Limb (tissue), 2 donors: ENCODE measurements around the gene CAMK1D.

Experiments
- DNase-seq, 2 donors: peaks; one replicate each; pipeline ENCODE4 v3.0.0-alpha.2; 2016; ENCODE audit errors: extremely low spot score in 2 of 2

Gene CAMK1D

GRCh38 chr10:12547301-12547771, 198.0 kb downstream of the CAMK1D start:
- DNase-seq = no peak

GRCh38 chr10:12549297-12549696, 199.9 kb downstream of the CAMK1D start:
- DNase-seq = no peak

DNA sequence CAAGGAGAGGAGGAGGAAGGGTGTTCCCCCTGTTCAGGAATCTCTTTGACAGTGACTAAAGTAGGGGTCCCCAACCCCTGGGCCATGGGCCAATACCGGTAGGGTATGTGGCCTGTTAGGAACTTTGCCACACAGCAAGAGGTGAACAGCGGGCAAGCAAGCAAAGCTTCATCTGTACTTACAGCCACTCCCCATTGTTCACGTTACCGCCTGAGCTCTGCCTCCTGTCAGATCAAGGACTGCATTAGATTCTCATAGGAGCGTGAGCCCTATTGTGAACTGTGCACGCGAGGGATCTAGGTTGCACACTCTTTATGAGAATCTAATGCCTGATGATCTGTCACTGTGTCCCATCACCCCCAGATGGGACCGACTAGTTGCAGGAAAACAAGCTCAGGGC, 201.6 kb downstream of the CAMK1D start:
- no peak for DNase-seq

DNA sequence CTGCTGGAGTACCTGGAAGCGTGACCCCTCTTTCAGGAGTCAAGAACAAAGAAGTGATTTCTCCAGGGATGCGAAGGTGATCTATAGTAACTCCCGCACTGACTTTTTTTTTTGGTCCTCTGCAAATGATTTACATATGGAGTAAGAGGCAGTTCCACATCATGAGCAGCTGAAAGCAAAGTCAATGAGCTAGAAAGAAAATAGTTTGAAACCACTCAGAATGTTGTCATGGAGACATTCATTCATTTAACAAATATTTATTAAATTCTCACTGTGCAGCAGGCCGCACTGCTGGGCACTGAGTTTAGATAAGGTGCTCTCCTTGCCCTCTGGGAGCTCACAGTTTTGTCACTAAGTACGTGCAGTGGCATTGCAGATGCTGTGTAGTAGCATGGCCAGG, 206.7 kb downstream of the CAMK1D start:
- no peak for DNase-seq

GRCh38 chr10:12559578-12560178, 210.3 kb downstream of the CAMK1D start:
- no peak for DNase-seq

DNA sequence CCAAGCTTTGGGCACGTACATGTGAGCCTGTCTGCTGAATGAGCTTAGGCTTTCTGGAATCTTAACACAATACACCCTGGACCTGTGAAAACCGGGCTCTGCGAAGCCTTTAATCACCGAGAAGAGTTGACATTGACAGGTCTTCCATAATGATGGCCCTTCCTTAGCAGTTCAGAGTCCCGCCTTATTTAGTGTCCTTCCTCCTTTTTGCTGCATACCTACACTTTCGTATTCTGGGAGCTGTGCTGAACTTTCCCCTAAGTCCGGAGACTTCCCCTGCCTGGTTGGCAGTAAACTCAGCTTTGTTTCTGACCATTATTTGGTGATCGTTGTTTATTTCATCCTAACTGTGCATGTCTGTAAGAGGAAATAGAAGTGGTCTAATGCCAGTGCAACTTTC, 212.0 kb downstream of the CAMK1D start:
- DNase-seq = no peak

GRCh38 chr10:12561720-12562119, 212.4 kb downstream of the CAMK1D start:
- DNase-seq = no peak

DNA sequence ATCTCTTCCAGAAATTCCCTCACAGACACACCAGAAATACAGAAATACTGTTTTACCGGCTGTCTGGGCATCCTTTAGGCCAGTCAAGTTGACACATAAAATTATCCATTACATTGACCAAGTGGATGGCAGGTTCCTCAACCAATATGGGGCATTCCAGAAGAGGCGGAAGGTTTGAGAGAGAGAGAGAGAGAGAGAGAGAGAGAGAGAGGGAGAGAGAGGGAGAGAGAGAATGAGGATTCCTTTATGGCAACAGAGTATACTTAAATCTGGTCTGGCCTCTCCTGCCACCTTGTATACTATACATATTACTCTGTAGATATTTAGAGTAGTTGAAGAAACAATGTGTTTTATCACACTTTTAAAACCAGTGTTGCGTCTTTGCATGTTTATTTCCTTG, 214.1 kb downstream of the CAMK1D start:
- DNase-seq = no peak

- no peak for DNase-seq
Observed at GRCh38 chr10:12564173-12564572, 214.8 kb downstream of the CAMK1D start.

DNA sequence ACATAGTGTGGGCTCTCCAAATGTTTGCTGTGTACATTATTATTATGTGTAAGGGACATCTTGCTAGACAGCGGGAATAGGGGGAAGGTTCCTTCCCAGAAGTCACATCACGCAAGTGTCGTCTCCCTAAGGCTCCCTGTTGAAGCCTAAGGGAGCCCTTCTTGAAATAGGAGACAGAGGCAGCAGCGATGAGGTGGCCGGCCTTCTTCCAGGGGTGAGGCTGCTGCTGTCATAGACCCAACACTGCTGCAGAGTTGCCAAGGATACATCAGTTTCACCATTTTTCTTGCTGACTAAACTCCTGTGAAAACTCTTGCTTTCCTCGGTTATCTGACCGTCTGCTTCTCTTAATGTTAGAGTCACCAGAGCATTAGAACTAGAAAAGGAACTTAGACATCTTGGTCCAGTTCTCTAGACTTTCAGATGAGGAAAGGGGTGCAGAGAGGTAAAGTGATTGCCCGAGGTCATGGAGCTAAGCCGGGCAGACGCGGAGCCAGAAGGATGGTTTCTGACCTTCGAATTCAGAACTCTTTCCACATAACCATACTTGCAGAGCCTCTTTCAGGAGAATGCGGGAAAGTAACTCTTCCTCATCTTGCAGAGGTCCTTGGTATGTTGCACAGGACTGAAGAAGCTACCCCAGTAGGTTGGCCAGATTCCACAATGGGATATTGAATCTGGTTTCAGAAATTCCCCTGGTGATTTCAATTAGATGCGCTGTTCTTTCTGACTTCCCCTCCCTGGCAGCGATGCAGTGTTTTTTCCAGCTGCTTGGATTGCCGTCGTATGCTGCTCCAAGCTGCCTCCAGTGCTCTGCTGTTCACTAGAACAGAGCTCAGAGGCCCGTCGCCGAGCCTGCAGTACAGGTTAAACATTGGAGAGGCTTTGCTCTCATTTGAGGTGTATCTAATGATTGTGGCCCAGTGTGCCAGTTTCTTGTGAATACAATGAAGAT, 217.1 kb downstream of the CAMK1D start:
- peak in 1 of 2 donors; percentile 54 for DNase-seq

DNA sequence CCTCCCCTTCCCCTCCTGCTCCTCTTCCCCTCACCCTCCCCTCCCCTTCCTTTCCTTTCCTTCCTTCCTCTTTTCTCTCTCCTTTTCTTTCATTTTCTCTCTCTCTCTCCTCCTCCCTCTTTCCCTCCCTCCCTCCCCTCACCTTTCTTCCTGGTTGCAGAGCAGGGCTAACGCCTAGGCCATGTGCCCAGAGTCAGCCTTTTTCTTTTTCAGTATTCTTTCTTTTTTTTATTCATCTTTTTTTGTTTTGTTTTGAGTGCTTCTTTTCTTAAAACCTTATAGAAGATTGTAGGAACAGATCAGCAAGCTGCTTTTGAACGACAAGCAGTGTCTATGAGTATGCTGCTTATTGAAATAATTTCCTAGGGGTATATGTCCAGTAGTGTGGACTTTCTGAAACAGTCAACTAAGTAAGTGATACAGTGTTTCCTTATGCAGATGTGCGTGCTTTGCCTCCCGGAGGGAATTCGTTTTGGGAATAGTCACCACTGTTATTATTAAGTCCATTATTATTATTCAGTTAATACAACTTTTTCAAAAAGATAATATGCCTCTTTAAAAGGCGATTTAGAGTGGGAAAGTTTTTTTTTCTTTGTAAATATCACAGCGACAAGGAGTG, 219.2 kb downstream of the CAMK1D start:
- no peak for DNase-seq

GRCh38 chr10:12572281-12572680, 222.9 kb downstream of the CAMK1D start:
- no peak for DNase-seq

GRCh38 chr10:12577610-12578009, 228.3 kb downstream of the CAMK1D start:
- no peak for DNase-seq

DNA sequence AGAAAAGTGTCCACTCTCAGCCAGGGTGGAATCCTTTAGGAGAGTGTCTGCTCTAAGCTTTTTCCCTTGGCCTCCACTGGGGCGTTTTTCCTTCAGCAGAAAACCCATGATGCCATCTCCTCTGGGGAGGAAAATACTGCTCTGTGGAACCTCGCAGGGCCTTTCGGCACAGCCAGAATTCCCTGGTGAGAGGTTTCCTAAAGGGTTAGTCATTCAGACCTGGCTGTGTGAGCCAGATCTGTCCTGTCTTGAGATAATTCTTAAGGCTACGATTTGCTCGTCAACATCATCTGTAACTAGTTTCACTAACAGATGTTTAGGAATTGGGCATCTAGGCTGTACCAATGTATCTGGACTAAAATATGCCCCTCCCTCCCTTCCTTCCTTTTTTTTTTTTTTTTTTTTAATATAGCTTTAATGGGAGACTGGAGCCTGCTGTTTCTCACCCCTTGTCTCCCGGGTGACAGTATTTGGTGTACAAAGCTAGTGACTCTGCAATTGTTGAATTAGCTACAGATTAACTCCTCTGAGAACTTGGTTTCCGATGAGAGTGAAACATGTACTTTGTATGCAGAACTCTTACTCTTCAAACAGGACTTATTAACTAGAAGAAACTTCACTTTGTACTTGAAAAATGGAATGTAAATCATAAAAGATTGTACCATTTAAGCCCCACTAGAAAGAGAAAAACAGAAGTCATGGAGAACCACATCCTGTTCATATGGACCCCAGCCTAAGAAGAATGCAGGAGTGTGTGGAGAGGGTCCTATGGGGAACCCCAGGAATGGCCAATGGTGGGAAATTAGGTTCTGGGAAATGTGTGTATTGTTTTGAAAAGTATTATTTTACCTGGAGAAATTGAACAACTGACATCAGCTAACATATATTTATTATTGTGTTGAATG, 230.9 kb downstream of the CAMK1D start:
- DNase-seq = no peak

- DNase-seq = no peak
Observed at GRCh38 chr10:12583891-12584595, 234.7 kb downstream of the CAMK1D start.

DNA sequence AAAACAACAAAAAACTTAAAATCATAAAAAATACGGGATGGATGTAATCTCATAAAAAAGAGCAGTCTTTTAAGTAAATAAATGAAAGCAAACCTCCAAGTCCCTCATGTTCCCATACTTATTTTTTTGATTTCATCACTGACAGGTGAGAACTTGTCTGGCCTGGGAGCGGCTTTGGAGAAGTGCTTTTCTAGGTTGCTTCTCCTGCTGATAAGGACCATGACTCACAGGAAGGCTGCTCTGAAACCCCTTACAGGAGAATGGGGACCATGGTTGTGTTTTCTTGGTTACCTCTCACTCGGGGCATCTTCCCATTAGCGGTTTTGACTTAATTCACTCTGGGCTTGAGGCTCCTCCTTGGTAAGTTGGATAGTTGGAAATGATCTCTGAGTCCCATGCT, 237.4 kb downstream of the CAMK1D start:
- DNase-seq = no peak

- no peak for DNase-seq
Observed at GRCh38 chr10:12587451-12587888, 238.1 kb downstream of the CAMK1D start.

DNA sequence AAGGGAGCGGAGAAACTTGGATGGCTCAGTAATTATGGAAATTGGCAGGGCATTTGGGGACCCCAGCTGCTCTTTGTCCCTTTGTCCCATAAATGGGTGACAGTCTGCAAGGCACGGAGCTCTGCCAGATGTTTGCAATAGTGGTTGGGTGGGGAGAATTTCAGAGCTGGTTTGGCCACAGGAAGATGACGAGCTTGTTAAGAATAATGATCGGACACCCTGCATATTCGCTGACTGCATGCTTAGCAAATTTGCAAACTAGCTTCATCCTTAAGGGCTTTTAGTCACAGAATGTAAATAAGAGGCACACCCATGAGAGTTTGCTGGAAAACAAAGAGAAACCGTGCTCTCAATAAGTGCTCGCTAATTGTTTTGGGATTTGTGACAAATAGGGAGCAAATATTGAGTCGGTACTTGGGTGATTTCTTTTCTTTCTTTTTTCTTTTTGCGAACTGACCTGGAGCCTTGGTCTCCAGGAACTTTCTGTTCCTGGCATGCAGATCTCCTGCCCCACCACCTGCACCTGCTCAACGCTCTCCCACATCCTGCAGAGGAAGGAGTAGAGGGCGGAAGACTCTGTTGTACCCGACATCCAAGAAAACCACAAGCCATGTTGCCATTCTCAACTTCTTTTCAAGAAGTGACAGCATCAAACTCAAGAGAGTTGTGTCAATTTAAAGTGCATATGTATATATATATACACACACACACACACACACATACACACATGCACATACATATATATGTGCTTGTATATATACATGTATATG, 238.9 kb downstream of the CAMK1D start:
- DNase-seq = no peak

DNA sequence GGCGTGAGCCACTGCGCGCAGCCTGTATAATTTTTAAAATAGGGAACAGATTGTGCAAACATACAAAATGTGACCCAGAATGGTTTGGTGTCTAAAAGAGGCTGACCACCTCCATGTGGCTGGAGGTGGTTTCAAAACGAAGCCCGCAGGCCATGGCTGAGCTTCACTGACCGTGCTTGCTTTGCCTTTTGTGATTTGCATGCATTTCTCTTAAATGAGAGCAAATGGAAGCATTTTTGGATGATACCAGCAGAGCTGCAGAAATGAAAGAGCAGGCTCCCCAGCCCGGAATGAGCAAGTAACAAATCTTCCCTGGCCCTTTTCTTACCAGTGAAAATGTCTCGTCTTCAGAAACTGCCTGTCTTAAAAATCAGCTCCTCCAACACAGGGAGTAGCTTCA, 239.9 kb downstream of the CAMK1D start:
- no peak for DNase-seq

- DNase-seq = no peak
Observed at GRCh38 chr10:12589791-12590190, 240.4 kb downstream of the CAMK1D start.
